ENCODE measurements around the gene FHIP1A.

FHIP1A gene

GRCh38 chr4:151446208-151446607 is 37.2 kb downstream of the FHIP1A start:
- no peak for DNase-seq (ENCODE audit: low read depth)
- TF ChIP-seq CTCF (IDR thresholded peaks at IDR 0.05; ENCODE audit: insufficient read depth, low read depth, low read length, missing control alignments): no peak
- H3K4me3 ChIP-seq (ENCODE audit: low read length): no peak overlapping the region

- no peak for DNase-seq (ENCODE audit: low read depth)
- H3K4me3 ChIP-seq (ENCODE audit: low read length): no peak overlapping the region
- TF ChIP-seq CTCF (IDR thresholded peaks at IDR 0.05; ENCODE audit: insufficient read depth, low read depth, low read length, missing control alignments): no peak
Observed at GRCh38 chr4:151454513-151454912, 45.5 kb downstream of the FHIP1A start.

- TF ChIP-seq CTCF (IDR thresholded peaks at IDR 0.05; ENCODE audit: insufficient read depth, low read depth, low read length, missing control alignments): no peak
- no peak for DNase-seq (ENCODE audit: low read depth)
- H3K4me3 ChIP-seq (ENCODE audit: low read length): no peak overlapping the region
Observed at GRCh38 chr4:151455212-151455611, 46.2 kb downstream of the FHIP1A start.

DNA sequence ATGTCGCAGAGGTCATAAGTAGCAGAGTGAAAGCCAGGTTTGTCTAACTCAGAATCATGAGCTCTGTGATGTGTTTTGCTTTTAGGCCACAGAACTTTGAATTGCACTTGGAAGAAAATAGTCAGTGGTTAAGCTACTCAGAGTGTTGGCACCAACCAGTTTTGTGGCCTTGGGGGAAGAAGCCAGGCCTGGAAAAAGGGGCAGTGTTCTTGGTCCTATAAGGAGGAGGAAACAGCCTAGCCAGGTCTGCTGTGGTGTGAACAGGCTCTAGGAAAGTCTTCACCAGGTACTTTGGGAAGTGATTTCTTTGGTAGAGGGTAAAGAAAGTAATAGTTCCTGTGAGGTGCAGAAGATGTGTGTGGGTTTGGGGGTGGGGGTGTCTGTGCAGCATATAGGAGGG is 49.2 kb downstream of the FHIP1A start:
- DNase-seq (ENCODE audit: low read depth): no peak
- no peak overlapping the region for H3K4me3 ChIP-seq (ENCODE audit: low read length)
- TF ChIP-seq CTCF (IDR thresholded peaks at IDR 0.05; ENCODE audit: insufficient read depth, low read depth, low read length, missing control alignments): no peak

All from epithelial cell of esophagus (primary cell).